ENCODE data around the gene SIAH3.

The SIAH3 gene

GRCh38 chr13:45792827-45793303 lies 58.7 kb downstream of the SIAH3 start:
- no peak overlapping the region for H3K4me3 ChIP-seq (replicated peaks; ENCODE audit: low read depth, low read length)
- TF ChIP-seq CTCF (IDR thresholded peaks at IDR 0.05; ENCODE audit: low read depth, low read length, missing control alignments), result no peak
- DNase-seq (ENCODE audit: extremely low read depth, low read depth), result no peak

GRCh38 chr13:45788011-45788410 lies 63.5 kb downstream of the SIAH3 start:
- H3K4me3 ChIP-seq (replicated peaks; ENCODE audit: low read depth, low read length), result no peak overlapping the region
- no peak for TF ChIP-seq CTCF (IDR thresholded peaks at IDR 0.05; ENCODE audit: low read depth, low read length, missing control alignments)
- no peak for DNase-seq (ENCODE audit: extremely low read depth, low read depth)

GRCh38 chr13:45787346-45787745 lies 64.2 kb downstream of the SIAH3 start:
- H3K4me3 ChIP-seq (replicated peaks; ENCODE audit: low read depth, low read length), result no peak overlapping the region
- no peak for TF ChIP-seq CTCF (IDR thresholded peaks at IDR 0.05; ENCODE audit: low read depth, low read length, missing control alignments)
- DNase-seq (ENCODE audit: extremely low read depth, low read depth), result no peak

DNA sequence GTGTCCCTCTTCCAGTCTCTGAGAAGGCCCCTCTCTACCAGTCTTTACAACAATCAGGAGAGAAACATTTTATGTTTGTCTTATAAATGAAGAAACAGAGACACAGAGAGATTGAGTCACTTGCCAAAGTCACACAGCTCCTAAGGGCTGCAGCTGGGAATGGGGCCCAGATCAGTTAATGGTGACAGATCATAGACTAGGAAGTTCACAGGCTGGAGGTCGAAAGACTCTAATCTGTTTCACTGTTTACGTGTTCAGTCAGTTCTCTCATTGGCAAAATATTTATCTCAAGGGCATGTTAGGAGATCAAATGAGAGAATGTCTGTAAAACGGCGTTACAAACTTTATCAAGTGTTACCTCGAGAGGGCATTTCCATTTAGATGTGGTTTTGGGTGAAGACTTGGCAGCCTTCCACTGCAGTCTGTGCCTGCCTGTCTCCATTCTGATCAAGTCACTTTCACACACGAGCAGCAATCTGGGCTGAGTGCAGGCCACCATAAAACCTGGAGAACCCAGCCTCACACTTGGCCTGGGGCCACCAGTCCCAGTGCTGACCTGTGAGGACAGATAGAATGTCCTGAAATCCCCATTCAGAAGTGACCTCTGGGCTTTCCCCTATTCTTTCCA lies 65.1 kb downstream of the SIAH3 start:
- no peak for DNase-seq (ENCODE audit: extremely low read depth, low read depth)
- TF ChIP-seq CTCF (IDR thresholded peaks at IDR 0.05; ENCODE audit: low read depth, low read length, missing control alignments), result no peak
- no peak overlapping the region for H3K4me3 ChIP-seq (replicated peaks; ENCODE audit: low read depth, low read length)

DNA sequence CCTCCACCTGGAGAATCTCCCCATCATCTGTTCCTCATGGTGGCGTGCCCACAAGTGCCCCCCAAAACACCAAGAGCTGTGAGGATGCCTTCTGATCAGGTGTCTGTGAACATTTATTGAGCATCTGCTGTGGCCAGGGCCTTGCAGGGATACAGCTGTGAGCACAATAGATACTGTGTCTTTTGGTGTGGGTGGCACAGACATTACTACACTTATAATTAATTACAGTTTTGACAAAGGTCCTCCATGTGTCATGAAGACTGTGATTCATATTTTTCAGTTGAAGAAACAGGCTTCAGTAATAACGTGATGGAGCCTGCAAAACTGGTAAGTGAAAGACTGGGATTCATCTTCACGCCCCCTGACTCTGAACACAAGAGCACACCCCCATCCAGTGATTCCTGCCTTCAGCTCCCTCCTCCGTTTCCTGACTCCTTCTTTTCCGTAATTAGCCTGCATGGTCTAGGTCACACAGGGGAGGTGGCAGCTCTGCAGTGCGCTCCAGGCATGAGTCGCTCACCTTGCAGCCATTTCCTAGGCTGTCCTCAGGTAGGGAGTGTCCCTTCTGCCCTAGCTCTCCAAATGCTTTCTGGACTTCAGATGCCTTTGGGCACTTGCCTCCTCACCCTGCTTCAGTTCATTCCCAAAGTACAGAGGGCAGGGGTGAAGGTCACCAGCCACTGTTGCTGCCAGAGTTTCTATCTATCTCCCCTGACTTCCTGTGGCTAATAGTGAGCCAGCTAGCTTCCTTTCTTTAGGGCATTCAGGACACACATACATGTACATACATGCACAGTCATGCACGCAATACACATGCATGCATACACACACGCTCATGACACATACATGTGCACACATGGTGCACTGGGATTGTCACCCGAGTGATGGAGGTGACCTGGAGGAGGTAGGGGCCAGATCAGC lies 66.5 kb downstream of the SIAH3 start:
- no peak for DNase-seq (ENCODE audit: extremely low read depth, low read depth)
- TF ChIP-seq CTCF (IDR thresholded peaks at IDR 0.05; ENCODE audit: low read depth, low read length, missing control alignments), result no peak
- no peak overlapping the region for H3K4me3 ChIP-seq (replicated peaks; ENCODE audit: low read depth, low read length)

DNA sequence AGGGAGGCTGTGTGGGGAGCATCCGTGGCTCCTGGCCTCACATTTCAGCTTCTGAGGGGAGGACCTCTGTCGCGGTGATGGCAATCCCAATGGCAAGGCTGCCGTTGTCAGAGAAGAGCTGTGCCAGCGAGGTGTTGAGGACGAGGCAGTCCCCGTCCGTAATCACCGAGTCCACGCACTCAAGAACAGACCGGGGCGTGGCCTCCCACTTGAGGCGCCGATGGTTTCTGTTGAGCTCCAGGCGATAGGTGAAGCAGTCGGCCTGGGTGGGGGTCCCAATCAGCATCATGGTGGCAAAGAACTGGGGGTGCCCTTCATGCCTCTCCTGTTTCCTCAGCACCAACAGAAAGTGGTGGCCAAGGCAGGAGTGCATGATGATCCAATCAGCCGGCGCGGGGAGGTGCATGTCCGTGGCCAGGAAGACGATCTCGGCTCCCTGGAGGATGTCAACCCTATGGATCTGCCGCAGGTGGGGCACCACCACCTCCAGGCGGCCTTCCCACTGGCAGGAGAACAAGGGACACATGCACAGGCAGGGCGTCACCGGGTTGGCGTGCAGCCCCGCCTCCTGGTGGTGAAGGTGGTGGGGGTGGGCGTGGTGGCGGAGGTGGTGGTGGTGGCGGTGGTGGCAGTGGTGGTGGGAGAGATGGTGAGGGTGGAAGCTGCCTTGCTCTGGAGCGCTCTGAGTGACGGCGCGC lies 68.1 kb downstream of the SIAH3 start:
- DNase-seq (ENCODE audit: extremely low read depth, low read depth), result no peak
- TF ChIP-seq CTCF (IDR thresholded peaks at IDR 0.05; ENCODE audit: low read depth, low read length, missing control alignments), result no peak
- no peak overlapping the region for H3K4me3 ChIP-seq (replicated peaks; ENCODE audit: low read depth, low read length)
